Chondrocyte (in vitro differentiated cells): ENCODE results near the gene ZNF831. TPM values are rescaled to one million over a fixed set of nuclear protein-coding genes. Genes with fewer than 3 reads are reported as not detected.

Source experiments
- DNase-seq: peaks from one replicate; pipeline ENCODE4 v3.0.0; 2021; ENCODE audit warnings: mixed read lengths, low spot score
- H3K27ac Mint-ChIP-seq: one replicate; pipeline ENCODE4 v1.8.0; 2021; ENCODE audit warnings: mild to moderate bottlenecking, moderate library complexity, mixed read lengths; ENCODE audit not compliant: unreplicated experiment
- H3K27me3 Mint-ChIP-seq: 2 replicates; pipeline ENCODE4 v1.8.0; 2021; ENCODE audit warnings: low read depth, mixed read lengths
- H3K36me3 Mint-ChIP-seq: 2 replicates; pipeline ENCODE4 v1.8.0; 2021; ENCODE audit warnings: low read depth, mixed read lengths
- H3K4me1 Mint-ChIP-seq: 2 replicates; pipeline ENCODE4 v1.8.0; 2021; ENCODE audit warnings: low read depth, mild to moderate bottlenecking, mixed read lengths
- H3K4me3 Mint-ChIP-seq: one replicate; pipeline ENCODE4 v1.8.0; 2021; ENCODE audit warnings: mild to moderate bottlenecking, moderate library complexity, mixed read lengths; ENCODE audit not compliant: unreplicated experiment
- H3K9me3 Mint-ChIP-seq: 2 replicates; pipeline ENCODE4 v1.8.0; 2021; ENCODE audit warnings: low read depth, mixed read lengths
- total RNA-seq: library from RNA; stranded (reverse); gene quantifications from 3 replicates; pipeline ENCODE4 v1.2.1, GENCODE V29; 2021
- TF ChIP-seq, protein P1 (sequence below): fragments of 200-600 bp; sonication (generic); IDR thresholded peaks from 2 replicates; pipeline ENCODE4 v1.5.0; 2021; ENCODE audit warnings: antibody characterized with exemption, mild to moderate bottlenecking, moderate library complexity

ZNF831 gene
- total RNA-seq, 1 donor from 2014 or later, result not detected

DNA sequence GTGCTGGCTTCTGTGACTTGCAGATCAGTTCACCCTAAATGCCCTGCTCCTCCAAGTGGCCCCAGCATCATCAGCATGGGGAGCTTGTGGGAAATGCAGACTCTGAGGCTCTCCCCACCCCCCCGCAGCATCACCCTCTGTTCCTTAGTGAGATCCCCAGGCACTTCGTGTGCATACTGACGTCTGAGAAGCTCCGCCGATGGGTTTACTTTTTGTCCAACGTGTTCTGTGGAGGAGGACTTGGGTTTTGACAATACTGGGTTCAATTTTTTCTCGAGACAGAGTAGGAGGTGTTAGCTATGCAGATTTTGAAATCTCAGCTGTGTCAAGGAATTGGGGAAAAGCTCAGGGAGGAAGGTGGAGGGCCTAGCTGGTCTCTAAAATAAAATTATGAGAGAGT is 38.3 kb upstream of the ZNF831 start:
- Mint-ChIP-seq H3K4me1 (no peaks in the 10 kb centered on the region), H3K27ac (no peak overlapping the region), H3K27me3 (peaks cover 20% of the 10 kb centered on the region), H3K9me3 (peaks cover 3% of the 10 kb centered on the region), H3K4me3 (no peak overlapping the region), H3K36me3 (no peaks in the 10 kb centered on the region)
- TF ChIP-seq, protein P1, sequence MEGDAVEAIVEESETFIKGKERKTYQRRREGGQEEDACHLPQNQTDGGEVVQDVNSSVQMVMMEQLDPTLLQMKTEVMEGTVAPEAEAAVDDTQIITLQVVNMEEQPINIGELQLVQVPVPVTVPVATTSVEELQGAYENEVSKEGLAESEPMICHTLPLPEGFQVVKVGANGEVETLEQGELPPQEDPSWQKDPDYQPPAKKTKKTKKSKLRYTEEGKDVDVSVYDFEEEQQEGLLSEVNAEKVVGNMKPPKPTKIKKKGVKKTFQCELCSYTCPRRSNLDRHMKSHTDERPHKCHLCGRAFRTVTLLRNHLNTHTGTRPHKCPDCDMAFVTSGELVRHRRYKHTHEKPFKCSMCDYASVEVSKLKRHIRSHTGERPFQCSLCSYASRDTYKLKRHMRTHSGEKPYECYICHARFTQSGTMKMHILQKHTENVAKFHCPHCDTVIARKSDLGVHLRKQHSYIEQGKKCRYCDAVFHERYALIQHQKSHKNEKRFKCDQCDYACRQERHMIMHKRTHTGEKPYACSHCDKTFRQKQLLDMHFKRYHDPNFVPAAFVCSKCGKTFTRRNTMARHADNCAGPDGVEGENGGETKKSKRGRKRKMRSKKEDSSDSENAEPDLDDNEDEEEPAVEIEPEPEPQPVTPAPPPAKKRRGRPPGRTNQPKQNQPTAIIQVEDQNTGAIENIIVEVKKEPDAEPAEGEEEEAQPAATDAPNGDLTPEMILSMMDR, result no peak
- DNase-seq, result no peak

DNA sequence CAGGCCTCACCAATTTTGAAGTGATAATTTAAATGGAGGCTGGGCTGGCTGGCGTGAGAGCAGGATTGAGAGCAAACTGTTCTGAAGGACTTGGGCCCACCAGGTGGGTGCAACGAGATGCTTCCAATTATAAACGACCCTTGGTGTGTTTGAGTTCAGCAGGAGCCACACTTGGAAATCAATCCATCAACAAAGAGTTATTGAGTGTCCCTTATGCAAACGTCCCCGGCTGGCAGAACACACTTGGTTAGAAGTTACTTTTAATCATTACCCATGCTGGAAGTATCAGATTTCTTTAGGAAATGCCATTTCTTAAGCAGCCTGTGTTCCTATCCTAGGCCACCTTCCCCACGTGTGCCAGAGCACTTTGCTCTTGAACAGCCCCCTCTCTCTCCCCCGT is 37.8 kb upstream of the ZNF831 start:
- Mint-ChIP-seq H3K36me3 (no peaks in the 10 kb centered on the region), H3K27ac (no peak overlapping the region), H3K4me3 (no peak overlapping the region), H3K9me3 (peaks cover 3% of the 10 kb centered on the region), H3K27me3 (peaks cover 20% of the 10 kb centered on the region), H3K4me1 (no peaks in the 10 kb centered on the region)
- no peak for DNase-seq
- TF ChIP-seq, protein P1, result no peak

DNA sequence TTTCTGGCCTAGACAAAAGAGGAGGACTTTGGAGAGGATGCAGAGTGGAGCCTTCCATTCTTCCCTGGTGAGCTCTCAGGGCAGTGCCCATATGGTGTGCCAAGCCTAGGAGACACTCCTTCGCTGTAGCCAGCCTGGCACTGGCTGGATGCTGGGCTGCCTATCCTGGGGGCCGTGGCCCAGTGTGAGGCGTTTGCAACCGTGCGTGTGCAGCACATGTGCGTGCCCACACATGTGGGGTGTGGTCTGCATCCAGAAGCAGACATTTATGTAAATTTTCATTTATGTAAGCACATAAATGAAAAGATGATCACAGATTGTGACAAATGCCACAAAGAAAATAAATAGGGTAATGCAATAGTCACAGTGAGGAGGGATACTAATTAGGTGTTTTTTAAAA is 35.8 kb upstream of the ZNF831 start:
- no peaks in the 10 kb centered on the region for H3K4me1 Mint-ChIP-seq
- H3K9me3 Mint-ChIP-seq, result no peaks in the 10 kb centered on the region
- TF ChIP-seq, protein P1, result no peak
- no peak overlapping the region for H3K27ac Mint-ChIP-seq
- peaks cover 11% of the 10 kb centered on the region for H3K27me3 Mint-ChIP-seq
- no peak for DNase-seq
- no peaks in the 10 kb centered on the region for H3K36me3 Mint-ChIP-seq
- no peak overlapping the region for H3K4me3 Mint-ChIP-seq

DNA sequence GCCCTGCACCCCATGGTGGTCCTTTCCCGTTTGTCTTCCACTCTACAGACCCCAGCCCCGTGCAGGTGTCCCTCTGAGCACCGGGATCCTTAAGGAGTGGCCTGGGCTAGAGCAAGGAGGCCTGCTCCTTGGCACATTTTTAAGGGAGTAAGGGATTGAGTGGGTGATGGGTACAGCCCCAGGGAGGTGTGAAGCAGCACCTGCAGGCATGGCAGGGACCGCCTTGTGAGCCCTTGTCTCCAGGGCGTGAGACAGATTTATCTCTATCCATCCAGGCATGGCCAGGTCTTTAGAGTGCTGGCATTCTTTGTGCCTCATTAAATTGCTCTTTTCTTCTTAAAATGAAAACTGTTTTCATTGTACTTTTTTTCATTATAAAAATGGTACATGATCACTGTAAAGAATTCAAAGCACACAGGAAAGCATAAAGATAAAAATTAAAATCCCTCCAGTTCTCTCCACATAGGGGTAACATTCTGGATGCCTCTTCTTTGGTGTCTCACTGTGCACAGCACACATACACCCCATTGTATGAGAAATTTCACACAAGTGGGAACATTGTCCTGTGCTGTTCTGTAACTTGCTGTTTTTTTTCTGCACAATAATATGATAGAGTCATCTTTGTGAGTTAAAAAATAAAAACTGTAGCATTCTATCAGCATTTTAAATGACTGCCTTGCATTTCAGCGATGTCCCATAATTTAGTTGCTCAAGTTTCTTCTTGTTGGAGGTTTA is 31.9 kb upstream of the ZNF831 start:
- TF ChIP-seq, protein P1, result no peak
- Mint-ChIP-seq H3K27me3 (peaks cover 2% of the 10 kb centered on the region), H3K36me3 (no peaks in the 10 kb centered on the region), H3K27ac (no peak overlapping the region), H3K4me3 (no peak overlapping the region), H3K4me1 (no peaks in the 10 kb centered on the region), H3K9me3 (no peaks in the 10 kb centered on the region)
- DNase-seq, result no peak

DNA sequence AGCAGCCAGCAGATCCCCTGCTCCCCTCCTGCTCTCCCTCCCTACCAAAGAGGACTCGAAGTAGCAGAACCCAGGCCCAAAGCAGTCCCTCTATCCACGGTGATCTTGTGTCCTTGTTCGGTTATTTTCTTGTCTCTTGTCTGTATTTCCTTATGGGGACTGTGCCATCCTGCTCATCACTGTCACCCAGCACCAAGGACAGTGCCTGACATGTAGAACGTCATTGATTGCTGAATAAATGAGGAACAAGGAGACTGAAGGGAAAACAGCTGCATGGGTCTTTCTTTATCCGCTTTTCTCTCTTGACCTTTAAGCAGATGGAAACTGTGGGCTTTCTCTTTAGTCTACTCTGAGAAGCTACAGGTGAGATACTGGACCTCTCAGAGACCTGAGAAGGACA is 29.4 kb upstream of the ZNF831 start:
- Mint-ChIP-seq H3K27ac (no peak overlapping the region), H3K4me1 (no peaks in the 10 kb centered on the region), H3K4me3 (no peak overlapping the region), H3K27me3 (peaks cover 2% of the 10 kb centered on the region), H3K36me3 (no peaks in the 10 kb centered on the region), H3K9me3 (no peaks in the 10 kb centered on the region)
- TF ChIP-seq, protein P1, result no peak
- no peak for DNase-seq
